Adrenal gland (tissue), 5 donors: Measurements from ENCODE around the gene C10orf53.

Experiments used
- POLR2A ChIP-seq, 2 donors: fragments of 450-650 bp; IDR thresholded peaks; one replicate each; pipeline ENCODE4 v1.6.1; 2017; ENCODE audit warnings: antibody characterized with exemption in 2 of 2, mild to moderate bottlenecking in 2 of 2, moderate library complexity in 1 of 2
- TF ChIP-seq, protein P1 (sequence below), 6 experiments: fragments of 450-650 bp in 4 of 6; fragments of 200-600 bp in 2 of 6; sonication (generic) in 1 of 6; IDR thresholded peaks; 1 replicate in 5 of 6; 2 replicates in 1 of 6; pipeline versions ENCODE4 v1.5.1 to v1.8.0; 2016 to 2021; ENCODE audit warnings: antibody characterized with exemption in 6 of 6, mild to moderate bottlenecking in 2 of 6, moderate library complexity in 1 of 6
- donor health status: DM: no; HTN: no; CAD: no.

DNA sequence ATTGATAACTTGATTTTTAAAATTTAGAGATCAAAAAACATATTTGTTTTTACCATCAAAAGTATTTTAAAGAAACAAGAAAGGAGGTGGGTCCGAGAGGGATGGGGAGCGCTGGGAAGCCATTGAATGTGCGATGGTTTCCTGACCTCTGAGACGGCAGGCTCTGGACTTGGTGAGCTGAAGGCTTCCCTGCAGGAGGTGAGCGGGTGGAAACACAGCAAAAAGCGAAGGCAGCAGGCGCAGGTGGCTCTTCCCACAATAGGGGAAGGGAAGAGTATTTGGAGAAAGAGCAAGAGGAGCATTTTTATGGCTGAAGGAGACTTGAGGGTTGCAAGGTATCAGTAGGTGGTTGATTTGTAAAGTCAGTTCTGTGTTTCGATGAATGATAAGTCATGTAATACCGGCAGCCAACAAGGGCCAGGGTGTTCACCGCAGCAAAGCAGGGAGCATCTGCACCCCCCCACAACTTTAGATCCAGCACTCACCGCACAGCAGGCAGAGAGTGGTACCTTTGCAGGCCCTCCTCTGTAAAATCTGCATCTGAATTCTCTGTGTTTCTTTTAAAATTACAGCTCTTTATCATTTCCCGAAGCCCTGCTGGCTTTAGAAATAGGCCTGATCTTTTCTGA is 10.5 kb downstream of the C10orf53 start:
- TF ChIP-seq, protein P1, sequence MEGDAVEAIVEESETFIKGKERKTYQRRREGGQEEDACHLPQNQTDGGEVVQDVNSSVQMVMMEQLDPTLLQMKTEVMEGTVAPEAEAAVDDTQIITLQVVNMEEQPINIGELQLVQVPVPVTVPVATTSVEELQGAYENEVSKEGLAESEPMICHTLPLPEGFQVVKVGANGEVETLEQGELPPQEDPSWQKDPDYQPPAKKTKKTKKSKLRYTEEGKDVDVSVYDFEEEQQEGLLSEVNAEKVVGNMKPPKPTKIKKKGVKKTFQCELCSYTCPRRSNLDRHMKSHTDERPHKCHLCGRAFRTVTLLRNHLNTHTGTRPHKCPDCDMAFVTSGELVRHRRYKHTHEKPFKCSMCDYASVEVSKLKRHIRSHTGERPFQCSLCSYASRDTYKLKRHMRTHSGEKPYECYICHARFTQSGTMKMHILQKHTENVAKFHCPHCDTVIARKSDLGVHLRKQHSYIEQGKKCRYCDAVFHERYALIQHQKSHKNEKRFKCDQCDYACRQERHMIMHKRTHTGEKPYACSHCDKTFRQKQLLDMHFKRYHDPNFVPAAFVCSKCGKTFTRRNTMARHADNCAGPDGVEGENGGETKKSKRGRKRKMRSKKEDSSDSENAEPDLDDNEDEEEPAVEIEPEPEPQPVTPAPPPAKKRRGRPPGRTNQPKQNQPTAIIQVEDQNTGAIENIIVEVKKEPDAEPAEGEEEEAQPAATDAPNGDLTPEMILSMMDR (IDR thresholded peaks at IDR 0.05) = no peak
- no peak for TF ChIP-seq POLR2A (IDR thresholded peaks at IDR 0.05)
